H9 (cell line): ENCODE measurements around the gene PRSS38. TPM values are rescaled to one million over a fixed set of nuclear protein-coding genes. Genes with fewer than 3 reads are reported as not detected.

Experiments
- DNase-seq: peaks from one replicate; pipeline ENCODE4 v3.0.0-alpha.2; 2017
- H2AFZ ChIP-seq: one replicate; pipeline ENCODE4 v1.6.1; 2013; ENCODE audit warnings: mild to moderate bottlenecking, low read length, control low read depth, moderate library complexity
- H2AK5ac ChIP-seq: 2 replicates; pipeline ENCODE4 v1.6.1; 2013; ENCODE audit warnings: low read length, control low read depth, mixed read lengths; ENCODE audit not compliant: insufficient read length
- H2BK120ac ChIP-seq: one replicate; pipeline ENCODE4 v1.6.1; 2013; ENCODE audit warnings: low read depth, mild to moderate bottlenecking, low read length, control low read depth, inconsistent platforms; ENCODE audit not compliant: poor library complexity, severe bottlenecking
- H2BK12ac ChIP-seq: 2 replicates; pipeline ENCODE4 v1.6.1; 2013; ENCODE audit warnings: low read length, control low read depth, mixed read lengths, low read depth; ENCODE audit not compliant: insufficient read length
- H2BK15ac ChIP-seq: 2 replicates; pipeline ENCODE4 v1.6.1; 2013; ENCODE audit warnings: low read depth, low read length, control low read depth
- H2BK20ac ChIP-seq: one replicate; pipeline ENCODE4 v1.6.1; 2013; ENCODE audit warnings: low read depth, mild to moderate bottlenecking, low read length, control low read depth, inconsistent platforms; ENCODE audit not compliant: poor library complexity, severe bottlenecking
- H2BK5ac ChIP-seq: 2 replicates; pipeline ENCODE4 v1.6.1; 2013; ENCODE audit warnings: low read length, control low read depth, mixed read lengths; ENCODE audit not compliant: insufficient read length
- H3K14ac ChIP-seq: 2 replicates; pipeline ENCODE4 v1.6.1; 2013; ENCODE audit warnings: low read length, control low read depth; ENCODE audit not compliant: insufficient read depth
- H3K18ac ChIP-seq: 2 replicates; pipeline ENCODE4 v1.6.1; 2013; ENCODE audit warnings: low read depth, mild to moderate bottlenecking, mixed read lengths, low read length, control low read depth; ENCODE audit not compliant: insufficient read length
- H3K23ac ChIP-seq: 2 replicates; pipeline ENCODE4 v1.6.1; 2013; ENCODE audit warnings: low read length, control low read depth, mixed read lengths, low read depth; ENCODE audit not compliant: insufficient read length
- H3K23me2 ChIP-seq: 2 replicates; pipeline ENCODE4 v1.6.1; 2013; ENCODE audit warnings: low read depth, mild to moderate bottlenecking, mixed read lengths, low read length, control low read depth; ENCODE audit not compliant: insufficient read length, poor library complexity, severe bottlenecking
- H3K27ac ChIP-seq: 2 replicates; pipeline ENCODE4 v1.5.1; 2013; ENCODE audit warnings: low read length, control low read depth, mixed read lengths, low read depth; ENCODE audit not compliant: insufficient read length
- H3K27me3 ChIP-seq: 2 replicates; pipeline ENCODE4 v1.6.1; 2013; ENCODE audit warnings: low read length, control low read depth, inconsistent platforms; ENCODE audit not compliant: insufficient read depth
- H3K4ac ChIP-seq: 2 replicates; pipeline ENCODE4 v1.6.1; 2013; ENCODE audit warnings: low read depth, mild to moderate bottlenecking, control low read depth, inconsistent platforms, low read length, moderate library complexity
- H3K4me1 ChIP-seq: 2 replicates; pipeline ENCODE4 v1.6.1; 2013; ENCODE audit warnings: low read length, control low read depth, inconsistent platforms; ENCODE audit not compliant: insufficient read depth
- H3K4me2 ChIP-seq: 2 replicates; pipeline ENCODE4 v1.6.1; 2013; ENCODE audit warnings: low read length, control low read depth, mixed read lengths; ENCODE audit not compliant: insufficient read length, insufficient read depth
- H3K56ac ChIP-seq: 2 replicates; pipeline ENCODE4 v1.6.1; 2013; ENCODE audit warnings: low read depth, mild to moderate bottlenecking, mixed read lengths, low read length, control low read depth; ENCODE audit not compliant: insufficient read length
- H3K79me1 ChIP-seq: 2 replicates; pipeline ENCODE4 v1.6.1; 2013; ENCODE audit warnings: low read depth, mild to moderate bottlenecking, moderate library complexity, low read length, control low read depth, inconsistent platforms; ENCODE audit not compliant: insufficient read depth, poor library complexity, severe bottlenecking
- H3K79me2 ChIP-seq: 2 replicates; pipeline ENCODE4 v1.6.1; 2013; ENCODE audit warnings: low read length, control low read depth, inconsistent platforms; ENCODE audit not compliant: insufficient read depth
- H3K9ac ChIP-seq: 2 replicates; pipeline ENCODE4 v1.6.1; 2013; ENCODE audit warnings: low read length, control low read depth, mixed read lengths; ENCODE audit not compliant: insufficient read length; ENCODE audit errors: extremely low read depth
- H3K9me3 ChIP-seq: one replicate; pipeline ENCODE4 v1.6.1; 2013; ENCODE audit warnings: low read depth, low read length, inconsistent platforms; ENCODE audit not compliant: control insufficient read depth
- H3T11ph ChIP-seq: one replicate; pipeline ENCODE4 v1.6.1; 2013; ENCODE audit warnings: mild to moderate bottlenecking, low read length, control low read depth, inconsistent platforms
- H4K20me1 ChIP-seq: one replicate; pipeline ENCODE4 v1.6.1; 2013; ENCODE audit not compliant: control insufficient read depth, insufficient read length, insufficient read depth
- H4K5ac ChIP-seq: 2 replicates; pipeline ENCODE4 v1.6.1; 2013; ENCODE audit warnings: low read depth, mild to moderate bottlenecking, mixed read lengths, low read length, control low read depth; ENCODE audit not compliant: insufficient read length
- H4K8ac ChIP-seq: replicated peaks from 2 replicates; pipeline ENCODE4 v1.6.1; 2013; ENCODE audit warnings: low read length, control low read depth, mixed read lengths, low read depth; ENCODE audit not compliant: insufficient read length
- H4K91ac ChIP-seq: 2 replicates; pipeline ENCODE4 v1.6.1; 2013; ENCODE audit warnings: low read depth, mild to moderate bottlenecking, moderate library complexity, mixed read lengths, low read length, control low read depth; ENCODE audit not compliant: insufficient read length
- H3K27ac Mint-ChIP-seq, 3 experiments: 2 replicates in 2 of 3; 3 replicates in 1 of 3; pipeline ENCODE4 v1.8.0; 2020 to 2021; ENCODE audit warnings: mixed read lengths in 3 of 3, mild to moderate bottlenecking in 1 of 3, moderate library complexity in 1 of 3
- H3K27me3 Mint-ChIP-seq: 2 replicates; pipeline ENCODE4 v1.8.0; 2021; ENCODE audit warnings: low read depth, mild to moderate bottlenecking, moderate library complexity, mixed read lengths
- H3K36me3 Mint-ChIP-seq, 3 experiments: 2 replicates in 2 of 3; 3 replicates in 1 of 3; pipeline ENCODE4 v1.8.0; 2020 to 2021; ENCODE audit warnings: low read depth in 3 of 3, mixed read lengths in 3 of 3; ENCODE audit not compliant: insufficient read depth in 1 of 3
- H3K4me1 Mint-ChIP-seq, 2 experiments: 2 replicates each; pipeline ENCODE4 v1.8.0; 2020; ENCODE audit warnings: mixed read lengths in 2 of 2
- H3K4me3 Mint-ChIP-seq, 2 experiments: 2 replicates in 1 of 2; 3 replicates in 1 of 2; pipeline ENCODE4 v1.8.0; 2020 to 2021; ENCODE audit warnings: mild to moderate bottlenecking in 2 of 2, mixed read lengths in 2 of 2, moderate library complexity in 1 of 2
- H3K9me3 Mint-ChIP-seq, 2 experiments: 2 replicates in 1 of 2; 3 replicates in 1 of 2; pipeline ENCODE4 v1.8.0; 2020; ENCODE audit warnings: mild to moderate bottlenecking in 2 of 2, mixed read lengths in 2 of 2, moderate library complexity in 1 of 2
- whole genome bisulfite sequencing: extraction: QIAGEN DNeasy Blood & Tissue Kit; methylation state at CpG from one replicate; pipeline ENCODE4 v1.1.7; 2013; ENCODE audit warnings: missing lambda C conversion rate, low lambda C conversion rate, mixed read lengths; ENCODE audit not compliant: insufficient read length; ENCODE audit errors: extremely low coverage; 5-methylcytosine and 5-hydroxymethylcytosine counted together
- total RNA-seq: library from RNA; stranded (reverse); gene quantifications from 2 replicates; pipeline ENCODE4 v1.2.1, GENCODE V29; 2021
- TF ChIP-seq, protein P1 (sequence below): fragments of 200-600 bp; sonication (generic); conservative IDR thresholded peaks from 3 replicates; pipeline ENCODE4 v1.8.0; 2021; ENCODE audit warnings: antibody characterized with exemption, mild to moderate bottlenecking

Gene PRSS38
- total RNA-seq, 1 experiment from 2014 or later, result not detected

DNA sequence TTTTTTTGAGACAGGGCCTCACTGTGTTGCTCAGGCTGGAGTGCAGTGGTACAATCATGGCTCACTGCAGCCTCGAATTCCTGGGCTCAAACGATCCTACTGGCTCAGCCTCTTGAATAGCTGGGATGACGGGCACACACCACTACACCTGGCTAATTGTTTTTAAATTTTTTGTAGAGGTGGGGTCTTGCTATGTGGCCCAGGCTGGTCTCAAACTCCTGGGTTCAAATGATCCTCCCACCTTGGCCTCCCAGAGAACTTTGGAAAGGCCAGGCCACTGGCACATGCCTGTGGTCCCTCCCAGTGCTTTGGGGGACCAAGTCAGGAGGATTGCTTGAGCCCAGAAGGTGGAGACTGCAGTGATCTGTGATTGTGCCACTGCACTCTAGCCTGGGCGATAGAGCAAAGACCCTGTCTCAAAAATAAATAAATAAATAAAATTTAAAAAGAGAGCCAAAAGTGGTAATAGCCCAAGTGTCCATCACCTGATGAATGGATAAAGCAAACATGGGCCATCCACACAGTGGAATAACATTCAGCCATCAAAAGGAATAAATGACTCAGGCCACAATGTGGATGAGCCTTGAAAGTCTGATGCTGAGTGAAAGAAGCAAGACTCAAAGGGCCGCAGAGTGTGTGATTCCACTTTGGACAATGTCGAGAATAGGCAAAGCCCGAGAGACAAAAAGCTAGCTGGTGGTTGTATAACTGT, 40.8 kb downstream of the PRSS38 start:
- no peak overlapping the region for H3K23ac ChIP-seq
- H3K36me3 Mint-ChIP-seq, result peaks cover 0 to 3% (median 0%) of the 10 kb centered on the region in 3 experiments; a peak in 3 of 7 replicates
- no peak overlapping the region for H2BK15ac ChIP-seq
- no peak overlapping the region for H3K27ac ChIP-seq
- no CpG with 5 or more reads among the region's 7 CpGs for WGBS
- TF ChIP-seq, protein P1, sequence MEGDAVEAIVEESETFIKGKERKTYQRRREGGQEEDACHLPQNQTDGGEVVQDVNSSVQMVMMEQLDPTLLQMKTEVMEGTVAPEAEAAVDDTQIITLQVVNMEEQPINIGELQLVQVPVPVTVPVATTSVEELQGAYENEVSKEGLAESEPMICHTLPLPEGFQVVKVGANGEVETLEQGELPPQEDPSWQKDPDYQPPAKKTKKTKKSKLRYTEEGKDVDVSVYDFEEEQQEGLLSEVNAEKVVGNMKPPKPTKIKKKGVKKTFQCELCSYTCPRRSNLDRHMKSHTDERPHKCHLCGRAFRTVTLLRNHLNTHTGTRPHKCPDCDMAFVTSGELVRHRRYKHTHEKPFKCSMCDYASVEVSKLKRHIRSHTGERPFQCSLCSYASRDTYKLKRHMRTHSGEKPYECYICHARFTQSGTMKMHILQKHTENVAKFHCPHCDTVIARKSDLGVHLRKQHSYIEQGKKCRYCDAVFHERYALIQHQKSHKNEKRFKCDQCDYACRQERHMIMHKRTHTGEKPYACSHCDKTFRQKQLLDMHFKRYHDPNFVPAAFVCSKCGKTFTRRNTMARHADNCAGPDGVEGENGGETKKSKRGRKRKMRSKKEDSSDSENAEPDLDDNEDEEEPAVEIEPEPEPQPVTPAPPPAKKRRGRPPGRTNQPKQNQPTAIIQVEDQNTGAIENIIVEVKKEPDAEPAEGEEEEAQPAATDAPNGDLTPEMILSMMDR, result no peak
- H4K20me1 ChIP-seq, result no peaks in the 10 kb centered on the region
- H3T11ph ChIP-seq, result no peak overlapping the region
- H3K23me2 ChIP-seq, result no peaks in the 10 kb centered on the region
- H3K14ac ChIP-seq, result no peak overlapping the region
- H2AFZ ChIP-seq, result no peak overlapping the region
- no peak overlapping the region for H4K8ac ChIP-seq
- H3K27me3 Mint-ChIP-seq, result peaks cover 7% of the 10 kb centered on the region
- no peak overlapping the region for H3K4me2 ChIP-seq
- H2BK120ac ChIP-seq, result no peak overlapping the region
- H3K4me1 Mint-ChIP-seq, result no peaks in the 10 kb centered on the region
- DNase-seq, result no peak
- no peaks in the 10 kb centered on the region for H3K79me1 ChIP-seq
- no peak overlapping the region for H3K4ac ChIP-seq
- no peaks in the 10 kb centered on the region for H3K9me3 ChIP-seq
- H3K18ac ChIP-seq, result no peak overlapping the region
- H2BK20ac ChIP-seq, result no peak overlapping the region
- no peaks in the 10 kb centered on the region for H3K4me1 ChIP-seq
- H4K91ac ChIP-seq, result no peak overlapping the region
- H2BK12ac ChIP-seq, result no peak overlapping the region
- no peak overlapping the region for H2AK5ac ChIP-seq
- H3K9ac ChIP-seq, result no peak overlapping the region
- H3K4me3 Mint-ChIP-seq, result no peak overlapping the region
- no peak overlapping the region for H3K56ac ChIP-seq
- no peaks in the 10 kb centered on the region for H3K79me2 ChIP-seq
- H4K5ac ChIP-seq, result no peak overlapping the region
- no peak overlapping the region for H3K27ac Mint-ChIP-seq
- H2BK5ac ChIP-seq, result no peak overlapping the region
- H3K27me3 ChIP-seq, result no peaks in the 10 kb centered on the region
- H3K9me3 Mint-ChIP-seq, result peaks cover 0 to 2% of the 10 kb centered on the region in 2 experiments; a peak in 2 of 5 replicates
